Gastrocnemius medialis (tissue), 4 donors: ENCODE results near the gene FAM227B.

Experiments
- POLR2A ChIP-seq, 2 donors: fragments of 450-650 bp; IDR thresholded peaks; one replicate each; pipeline ENCODE4 v1.6.1; 2017; ENCODE audit warnings: antibody characterized with exemption in 2 of 2, mild to moderate bottlenecking in 2 of 2, moderate library complexity in 2 of 2
- TF ChIP-seq, protein P1 (sequence below), 5 experiments: fragments of 450-650 bp in 3 of 5; fragments of 200-600 bp in 2 of 5; sonication (generic) in 2 of 5; IDR thresholded peaks in 4 of 5; conservative IDR thresholded peaks in 1 of 5; 1 replicate in 4 of 5; 2 replicates in 1 of 5; pipeline ENCODE4 v1.5.1; 2016 to 2019; ENCODE audit warnings: antibody characterized with exemption in 5 of 5, mild to moderate bottlenecking in 3 of 5, moderate library complexity in 3 of 5

DNA sequence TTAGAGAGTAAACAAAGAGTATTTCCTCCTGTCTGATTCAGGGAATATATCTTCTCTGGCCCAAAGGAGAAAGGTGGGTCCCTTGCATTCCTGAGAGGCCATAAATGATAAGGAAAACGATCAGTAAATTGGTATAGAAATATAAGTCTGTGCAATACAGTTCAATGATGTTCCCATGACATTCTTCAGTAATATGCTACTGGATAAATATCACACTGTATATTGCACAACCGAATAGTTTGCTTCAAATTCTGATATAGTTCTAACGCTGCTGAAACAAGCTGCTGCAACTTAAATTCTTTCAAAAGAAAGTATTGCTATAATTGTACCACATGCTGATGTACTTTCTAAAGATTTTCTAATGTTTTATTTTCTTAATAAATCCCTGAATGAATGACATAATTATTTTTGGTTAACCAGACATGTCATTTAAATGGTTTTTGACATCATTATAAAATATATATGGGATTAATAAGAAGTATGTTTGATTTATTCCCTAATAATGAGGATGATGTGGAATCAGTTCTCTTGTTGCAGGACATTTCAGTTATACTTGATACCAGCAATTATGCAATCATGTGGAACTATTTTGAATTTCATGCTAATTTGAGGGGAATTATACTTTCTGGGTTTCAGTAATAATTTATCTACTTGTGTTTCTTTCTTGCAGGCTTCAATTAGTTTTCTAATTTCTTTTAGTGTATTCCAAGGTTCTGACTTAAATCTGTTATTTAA is 152.7 kb downstream of the FAM227B start:
- TF ChIP-seq, protein P1, sequence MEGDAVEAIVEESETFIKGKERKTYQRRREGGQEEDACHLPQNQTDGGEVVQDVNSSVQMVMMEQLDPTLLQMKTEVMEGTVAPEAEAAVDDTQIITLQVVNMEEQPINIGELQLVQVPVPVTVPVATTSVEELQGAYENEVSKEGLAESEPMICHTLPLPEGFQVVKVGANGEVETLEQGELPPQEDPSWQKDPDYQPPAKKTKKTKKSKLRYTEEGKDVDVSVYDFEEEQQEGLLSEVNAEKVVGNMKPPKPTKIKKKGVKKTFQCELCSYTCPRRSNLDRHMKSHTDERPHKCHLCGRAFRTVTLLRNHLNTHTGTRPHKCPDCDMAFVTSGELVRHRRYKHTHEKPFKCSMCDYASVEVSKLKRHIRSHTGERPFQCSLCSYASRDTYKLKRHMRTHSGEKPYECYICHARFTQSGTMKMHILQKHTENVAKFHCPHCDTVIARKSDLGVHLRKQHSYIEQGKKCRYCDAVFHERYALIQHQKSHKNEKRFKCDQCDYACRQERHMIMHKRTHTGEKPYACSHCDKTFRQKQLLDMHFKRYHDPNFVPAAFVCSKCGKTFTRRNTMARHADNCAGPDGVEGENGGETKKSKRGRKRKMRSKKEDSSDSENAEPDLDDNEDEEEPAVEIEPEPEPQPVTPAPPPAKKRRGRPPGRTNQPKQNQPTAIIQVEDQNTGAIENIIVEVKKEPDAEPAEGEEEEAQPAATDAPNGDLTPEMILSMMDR (IDR thresholded peaks at IDR 0.05 in 4 of 5, conservative IDR thresholded peaks at IDR 0.05 in 1 of 5), result no peak
- no peak for TF ChIP-seq POLR2A (IDR thresholded peaks at IDR 0.05)
